ENCODE measurements around the gene ADGB.

Gene ADGB

GRCh38 chr6:146840641-146841040, 241.9 kb downstream of the ADGB start:
- Histone ChIP-seq H3K9ac (ENCODE audit: low read length) (no peak overlapping the region), H3K79me2 (ENCODE audit: low read length) (no peaks in the 10 kb centered on the region), H3K27ac (ENCODE audit: low read length) (no peak overlapping the region), H3K4me3 (ENCODE audit: low read length) (no peak overlapping the region), H3K36me3 (replicated peaks; ENCODE audit: low read depth, low read length) (no peaks in the 10 kb centered on the region), H3K4me2 (ENCODE audit: low read length) (no peak overlapping the region), H3K27me3 (ENCODE audit: low read depth, low read length) (no peaks in the 10 kb centered on the region), H3K4me1 (ENCODE audit: low read length) (no peaks in the 10 kb centered on the region), H3K9me3 (ENCODE audit: insufficient read depth, low read length) (no peaks in the 10 kb centered on the region), H2AFZ (ENCODE audit: low read depth, low read length) (no peak overlapping the region), H4K20me1 (ENCODE audit: insufficient read depth, low read length) (no peaks in the 10 kb centered on the region)
- TF ChIP-seq CTCF (IDR thresholded peaks at IDR 0.05; ENCODE audit: low read depth, low read length) (no peak), EZH2phosphoT487 (IDR thresholded peaks at IDR 0.05; ENCODE audit: low read depth) (no peak)

DNA sequence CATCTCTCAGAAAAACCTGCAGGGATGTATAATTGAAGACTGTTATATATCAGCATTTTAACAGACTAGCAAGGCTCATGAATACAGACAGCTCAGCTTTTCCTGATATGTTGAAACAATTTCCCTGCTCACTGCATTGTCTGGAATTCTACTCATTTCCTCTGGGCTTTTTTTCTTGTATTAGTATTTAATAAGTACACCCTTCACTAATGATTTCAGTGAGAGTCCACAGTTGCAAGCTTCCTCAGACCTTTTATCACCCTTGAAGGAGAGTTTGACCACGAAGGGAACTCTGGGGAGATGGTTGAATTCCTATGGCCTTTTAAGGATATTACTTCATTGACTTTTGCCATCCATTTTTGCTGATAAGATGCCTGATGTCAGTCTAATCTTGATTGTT, 248.7 kb downstream of the ADGB start:
- Histone ChIP-seq H3K9me3 (ENCODE audit: insufficient read depth, low read length) (no peaks in the 10 kb centered on the region), H2AFZ (ENCODE audit: low read depth, low read length) (no peak overlapping the region)

DNA sequence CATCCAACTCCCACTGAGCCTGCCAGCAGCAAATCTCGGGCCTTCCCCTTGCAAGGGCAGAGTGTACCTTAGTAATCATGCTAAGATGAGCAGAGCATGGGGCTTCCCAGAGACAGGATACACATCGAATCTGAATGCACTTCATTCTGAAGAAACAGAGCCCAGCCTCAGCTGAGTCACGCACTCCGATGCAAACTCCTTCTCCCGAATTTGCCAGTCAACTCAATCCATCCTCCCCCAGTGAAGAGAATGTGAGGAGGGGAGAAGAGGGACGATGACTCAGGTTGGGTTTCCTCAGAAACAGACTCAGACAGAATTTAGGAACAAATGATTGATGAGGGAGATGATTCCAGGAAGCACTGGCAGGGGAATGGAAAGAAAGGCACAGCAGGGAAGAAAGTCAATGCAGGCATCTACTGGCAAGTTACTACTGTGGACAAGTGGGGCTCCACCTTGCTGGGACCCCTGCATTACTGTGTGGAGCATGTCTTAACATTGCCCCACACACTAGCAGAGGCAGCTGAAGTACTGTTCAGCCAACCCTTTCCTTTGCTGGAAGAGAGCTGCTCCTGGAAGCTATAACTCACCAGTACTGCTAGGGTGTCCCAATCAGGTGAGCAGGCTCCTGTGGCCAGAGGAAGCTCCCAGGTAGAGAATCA, 251.6 kb downstream of the ADGB start:
- H3K9ac ChIP-seq (ENCODE audit: low read length), result no peak overlapping the region
- H2AFZ ChIP-seq (ENCODE audit: low read depth, low read length), result no peak overlapping the region
- H3K4me3 ChIP-seq (ENCODE audit: low read length), result no peak overlapping the region
- H3K27ac ChIP-seq (ENCODE audit: low read length), result no peak overlapping the region
- H3K4me1 ChIP-seq (ENCODE audit: low read length), result no peaks in the 10 kb centered on the region
- TF ChIP-seq CTCF (IDR thresholded peaks at IDR 0.05; ENCODE audit: low read depth, low read length) (no peak), EZH2phosphoT487 (IDR thresholded peaks at IDR 0.05; ENCODE audit: low read depth) (no peak)
- no peaks in the 10 kb centered on the region for H3K36me3 ChIP-seq (replicated peaks; ENCODE audit: low read depth, low read length)
- H3K9me3 ChIP-seq (ENCODE audit: insufficient read depth, low read length), result no peaks in the 10 kb centered on the region
- H4K20me1 ChIP-seq (ENCODE audit: insufficient read depth, low read length), result no peaks in the 10 kb centered on the region
- no peak overlapping the region for H3K4me2 ChIP-seq (ENCODE audit: low read length)
- H3K79me2 ChIP-seq (ENCODE audit: low read length), result no peaks in the 10 kb centered on the region
- H3K27me3 ChIP-seq (ENCODE audit: low read depth, low read length), result no peaks in the 10 kb centered on the region

More for the DNA sequence above, 248.7 kb downstream of the ADGB start:
- H4K20me1 ChIP-seq (ENCODE audit: insufficient read depth, low read length), result no peaks in the 10 kb centered on the region
- H3K4me2 ChIP-seq (ENCODE audit: low read length), result no peak overlapping the region
- H3K27ac ChIP-seq (ENCODE audit: low read length), result no peak overlapping the region
- H3K27me3 ChIP-seq (ENCODE audit: low read depth, low read length), result no peaks in the 10 kb centered on the region
- TF ChIP-seq EZH2phosphoT487 (IDR thresholded peaks at IDR 0.05; ENCODE audit: low read depth), result no peak
- H3K79me2 ChIP-seq (ENCODE audit: low read length), result no peaks in the 10 kb centered on the region
- no peaks in the 10 kb centered on the region for H3K4me1 ChIP-seq (ENCODE audit: low read length)
- no peak overlapping the region for H3K9ac ChIP-seq (ENCODE audit: low read length)
- H3K36me3 ChIP-seq (replicated peaks; ENCODE audit: low read depth, low read length), result no peaks in the 10 kb centered on the region
- no peak overlapping the region for H3K4me3 ChIP-seq (ENCODE audit: low read length)

- H3K27me3 ChIP-seq (ENCODE audit: low read depth, low read length), result no peaks in the 10 kb centered on the region
- no peaks in the 10 kb centered on the region for H3K79me2 ChIP-seq (ENCODE audit: low read length)
- H3K4me1 ChIP-seq (ENCODE audit: low read length), result no peaks in the 10 kb centered on the region
- H2AFZ ChIP-seq (ENCODE audit: low read depth, low read length), result no peak overlapping the region
- H4K20me1 ChIP-seq (ENCODE audit: insufficient read depth, low read length), result no peaks in the 10 kb centered on the region
- no peak overlapping the region for H3K4me2 ChIP-seq (ENCODE audit: low read length)
- H3K9ac ChIP-seq (ENCODE audit: low read length), result no peak overlapping the region
- no peak for TF ChIP-seq CTCF (IDR thresholded peaks at IDR 0.05; ENCODE audit: low read depth, low read length)
- TF ChIP-seq EZH2phosphoT487 (IDR thresholded peaks at IDR 0.05; ENCODE audit: low read depth), result no peak
- no peaks in the 10 kb centered on the region for H3K36me3 ChIP-seq (replicated peaks; ENCODE audit: low read depth, low read length)
- H3K9me3 ChIP-seq (ENCODE audit: insufficient read depth, low read length), result no peaks in the 10 kb centered on the region
- H3K4me3 ChIP-seq (ENCODE audit: low read length), result no peak overlapping the region
- no peak overlapping the region for H3K27ac ChIP-seq (ENCODE audit: low read length)
These were observed 252.2 kb downstream of the ADGB start for GRCh38 chr6:146850981-146851380.
